Brain pericyte (primary cell): ENCODE measurements around the gene UNC5A.

ENCODE experiments used
- DNase-seq: peaks from one replicate; pipeline ENCODE4 v3.0.0-alpha.2; 2012; ENCODE audit warnings: low read depth, low spot score

UNC5A gene

DNA sequence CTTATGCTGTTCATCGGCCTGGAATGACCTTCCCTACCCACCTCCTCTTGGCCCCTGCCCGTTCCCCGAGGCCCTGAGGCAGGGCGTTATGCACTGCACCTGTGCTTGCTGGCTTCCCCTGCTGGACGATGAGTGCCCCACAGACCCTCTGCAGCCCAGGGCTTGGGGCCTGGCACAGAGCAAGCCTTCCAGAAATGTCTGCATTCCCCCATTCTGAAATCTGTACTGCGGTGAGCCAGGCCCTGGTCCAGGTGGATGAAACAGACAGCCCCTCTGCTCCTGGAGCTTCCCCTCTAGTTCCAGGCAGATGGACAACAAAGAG lies 35.0 kb downstream of the UNC5A start:
- DNase-seq: no peak

GRCh38 chr5:176846335-176847140 lies 36.2 kb downstream of the UNC5A start:
- no peak for DNase-seq

- no peak for DNase-seq
Measured at GRCh38 chr5:176847148-176847547, 36.8 kb downstream of the UNC5A start.

GRCh38 chr5:176847726-176848290 lies 37.4 kb downstream of the UNC5A start:
- no peak for DNase-seq

DNA sequence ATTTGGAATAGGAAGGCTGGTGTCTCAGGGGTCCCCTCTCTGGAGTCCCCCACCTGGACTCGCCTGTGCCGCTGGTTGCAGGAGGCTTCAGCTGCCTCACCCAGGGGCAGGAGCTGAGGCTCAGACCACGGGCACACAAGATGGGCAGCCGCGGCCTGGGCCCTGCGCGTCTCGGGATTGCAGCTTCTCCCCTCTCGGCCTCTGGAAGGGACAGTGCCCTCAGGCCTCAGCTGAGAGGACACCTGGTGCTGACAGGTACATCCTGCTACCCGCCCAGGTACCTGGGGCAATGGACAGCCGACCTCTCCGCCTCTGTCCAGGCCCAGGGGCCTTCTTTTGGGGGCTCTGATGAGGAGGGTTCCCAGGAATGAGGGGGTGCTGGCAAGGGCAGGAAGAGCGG lies 38.3 kb downstream of the UNC5A start:
- no peak for DNase-seq

GRCh38 chr5:176849611-176850227 lies 39.4 kb downstream of the UNC5A start:
- DNase-seq: no peak

DNA sequence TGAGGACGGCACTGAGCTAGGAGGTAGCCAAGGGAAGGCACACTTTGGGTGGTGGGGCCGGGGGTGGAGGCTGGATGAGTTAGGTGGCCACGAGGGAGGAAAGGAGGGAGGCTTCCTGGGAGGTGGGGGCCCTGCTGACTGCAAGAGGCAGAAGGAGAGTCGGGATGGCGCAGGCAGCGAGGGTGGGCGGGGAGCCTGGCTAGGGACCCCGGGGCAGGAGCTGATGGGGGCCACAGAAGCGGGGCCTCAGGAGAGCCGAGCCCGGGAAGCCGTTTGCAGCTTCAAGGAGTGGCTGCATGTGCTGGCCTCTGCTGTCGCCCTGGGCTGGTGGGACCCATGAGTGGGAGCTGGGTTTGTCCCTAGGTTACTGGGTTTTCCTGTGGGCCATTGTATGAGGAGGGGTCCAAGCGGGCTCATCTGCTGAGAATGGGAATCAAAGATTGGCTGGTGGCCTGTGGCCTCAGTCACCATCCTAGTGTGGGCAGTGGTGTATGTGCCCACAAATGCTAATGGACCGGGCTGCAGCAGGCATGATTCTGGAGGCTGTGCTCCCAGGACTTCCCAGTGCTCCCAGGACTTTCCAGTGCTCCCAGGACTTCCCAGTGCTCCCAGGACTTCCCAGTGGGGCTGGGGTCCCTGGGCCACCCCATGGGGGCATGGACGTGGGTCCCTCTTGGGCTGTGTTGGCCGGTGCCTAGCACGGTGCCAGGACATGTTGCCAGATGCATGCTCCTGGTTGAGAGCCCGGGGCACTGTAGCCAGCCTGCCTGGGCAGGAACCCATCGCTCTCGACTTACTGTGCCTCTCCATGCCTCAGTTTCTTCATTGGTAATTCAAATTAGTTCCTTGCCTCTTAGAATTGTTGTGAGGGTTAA lies 40.2 kb downstream of the UNC5A start:
- DNase-seq: no peak

DNA sequence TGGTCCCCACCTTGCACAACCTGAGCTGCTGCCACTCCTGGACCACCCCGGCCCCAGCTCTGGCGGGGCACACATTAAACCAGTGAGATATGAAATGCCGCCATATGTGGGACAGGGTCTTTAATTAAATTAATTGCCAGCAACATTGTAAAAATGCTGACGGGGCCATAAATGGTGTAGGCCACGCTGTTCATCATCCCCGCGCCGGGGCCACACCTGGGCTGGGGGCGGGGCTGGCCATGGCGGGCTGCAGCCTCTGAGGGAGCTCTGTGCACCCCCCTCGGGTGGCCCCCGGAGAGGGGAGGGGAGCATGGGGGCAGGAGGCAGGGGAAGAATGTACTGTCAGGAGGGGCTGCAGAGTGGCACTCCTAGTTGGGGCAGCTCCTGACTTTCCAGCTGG lies 41.0 kb downstream of the UNC5A start:
- no peak for DNase-seq

- no peak for DNase-seq
Measured at GRCh38 chr5:176851871-176852658, 41.7 kb downstream of the UNC5A start.

- DNase-seq: no peak
Measured at GRCh38 chr5:176853151-176853778, 42.9 kb downstream of the UNC5A start.

GRCh38 chr5:176854164-176854563 lies 43.8 kb downstream of the UNC5A start:
- no peak for DNase-seq

DNA sequence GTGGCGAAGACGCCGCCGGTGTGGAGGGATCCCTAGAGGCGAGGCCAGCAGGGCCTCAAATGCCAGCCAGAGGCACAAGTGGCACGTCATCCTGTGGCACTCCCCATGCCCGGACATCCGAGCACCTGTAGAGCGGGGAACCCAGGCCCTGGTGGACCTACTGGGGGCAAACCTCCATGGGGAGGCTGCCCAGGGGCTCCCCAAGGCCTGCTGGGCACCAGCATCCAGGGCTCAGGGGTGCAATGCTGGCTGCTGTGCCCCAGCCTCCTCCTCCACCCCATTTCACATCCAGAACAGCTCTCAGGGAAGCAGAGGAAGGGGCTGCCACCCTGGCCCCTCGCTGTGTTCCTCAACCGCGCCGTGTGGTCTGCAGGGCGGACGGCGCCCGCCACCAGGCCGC lies 45.2 kb downstream of the UNC5A start:
- no peak for DNase-seq

DNA sequence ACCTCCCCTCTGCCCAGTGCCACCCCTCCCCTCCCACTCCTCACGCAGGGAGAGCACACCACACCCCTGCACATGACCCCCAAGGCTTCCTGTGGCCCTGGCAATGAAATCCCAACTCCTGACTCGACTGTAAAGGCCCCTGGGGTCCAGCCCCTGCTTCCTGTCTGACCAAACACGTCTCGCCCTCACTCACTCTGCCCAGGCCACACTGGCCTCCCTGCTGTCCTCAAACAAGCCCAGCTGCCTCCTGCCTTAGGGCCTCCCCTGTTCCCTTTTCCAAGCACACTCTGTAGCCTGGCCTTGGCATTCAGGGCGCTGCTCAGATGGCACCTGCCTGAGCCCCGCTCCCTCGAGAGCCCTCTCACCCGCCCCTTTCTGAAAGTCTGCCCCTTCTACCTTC lies 46.4 kb downstream of the UNC5A start:
- DNase-seq: no peak

DNA sequence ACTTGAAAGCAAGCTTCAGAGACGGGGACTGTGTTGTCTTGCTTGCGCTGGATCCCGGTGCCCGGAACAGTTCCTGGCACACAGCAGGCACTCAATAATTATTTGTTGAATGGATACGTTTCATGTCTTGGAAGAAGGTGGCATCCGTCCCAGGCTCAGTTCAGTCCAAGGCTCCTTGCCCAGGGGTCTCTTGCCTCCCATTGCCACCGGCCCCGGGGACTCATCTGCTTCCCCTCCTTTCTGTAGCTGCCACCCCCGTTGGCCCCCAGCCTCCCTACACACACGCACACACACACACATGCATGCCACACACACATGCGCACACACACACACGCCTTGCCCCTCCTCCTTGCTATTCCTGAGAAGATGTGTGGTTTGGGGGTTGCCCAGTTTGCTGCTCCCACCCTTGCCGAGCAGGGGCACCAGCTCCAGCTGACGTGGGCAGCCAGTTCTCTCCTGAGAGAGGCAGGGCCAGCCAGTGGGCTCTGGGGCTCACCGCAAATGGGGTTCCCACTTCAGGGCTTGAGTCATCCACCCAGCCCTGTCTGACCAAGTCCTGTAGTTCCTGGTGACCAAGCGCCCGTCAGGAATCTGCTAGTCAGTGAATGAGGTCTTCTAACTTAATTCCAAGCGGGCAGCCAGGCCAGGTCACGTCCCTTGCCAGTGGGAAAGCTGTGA lies 47.0 kb downstream of the UNC5A start:
- no peak for DNase-seq

GRCh38 chr5:176857894-176858273 lies 47.5 kb downstream of the UNC5A start:
- DNase-seq: no peak

GRCh38 chr5:176859916-176860315 lies 49.6 kb downstream of the UNC5A start:
- DNase-seq: no peak

DNA sequence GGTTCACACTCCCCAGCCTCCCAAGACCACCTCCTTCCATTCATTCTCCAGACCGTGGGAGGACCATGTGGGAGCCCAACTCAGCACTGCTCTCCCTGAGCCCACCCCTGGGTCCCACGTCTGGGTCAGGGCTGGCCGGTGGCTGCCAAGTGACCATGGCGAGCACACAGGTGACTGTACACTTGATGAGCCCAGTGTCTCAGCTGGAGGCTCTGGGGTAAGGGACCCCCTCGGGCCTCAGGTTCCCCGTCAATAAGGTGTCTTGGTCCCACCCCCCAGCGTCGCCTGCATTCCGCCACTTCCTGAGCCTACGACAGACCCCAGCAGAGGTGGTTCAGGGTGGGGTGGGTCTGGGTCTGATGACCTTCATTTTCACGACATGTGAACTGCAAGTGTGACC lies 50.0 kb downstream of the UNC5A start:
- no peak for DNase-seq

DNA sequence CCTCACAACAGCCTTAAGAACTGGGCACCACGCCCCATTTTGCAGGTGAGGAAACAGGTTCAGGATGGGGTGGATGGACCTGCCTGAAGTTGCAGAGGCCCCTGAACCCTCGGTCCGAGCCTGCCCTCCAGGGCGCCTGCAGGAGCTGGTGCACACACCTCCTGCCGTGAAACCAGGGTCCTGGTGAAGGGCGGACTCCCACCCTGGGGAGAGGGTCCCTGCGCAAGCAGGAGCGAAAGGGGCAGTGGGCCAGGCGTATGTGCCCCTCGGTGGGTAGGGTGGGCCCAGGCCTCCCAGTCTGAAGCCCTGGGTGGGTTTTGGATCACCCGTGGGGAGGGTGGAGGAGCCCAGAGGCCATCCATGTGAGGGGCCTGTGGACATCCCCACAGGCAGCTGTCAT lies 50.9 kb downstream of the UNC5A start:
- no peak for DNase-seq

- DNase-seq: no peak
Measured at GRCh38 chr5:176862330-176862995, 52.1 kb downstream of the UNC5A start.
